Thoracic aorta (tissue), 2 donors: ENCODE data around the gene STRN4. TPM values are rescaled to one million over a fixed set of nuclear protein-coding genes. Genes with fewer than 3 reads are reported as not detected.

Experiments
- ATAC-seq: fragments of 150-250 bp; one replicate; pipeline ENCODE4 v1.8.0; 2017; ENCODE audit warnings: low read depth; ENCODE audit not compliant: insufficient number of reproducible peaks, low FRiP score
- DNase-seq: peaks from one replicate; pipeline ENCODE4 v3.0.0-alpha.2; 2020; ENCODE audit warnings: low spot score
- H3K27ac ChIP-seq, 2 donors: fragments of 200-600 bp; sonication (generic); 1 replicate in 1 of 2; 2 replicates in 1 of 2; pipeline ENCODE4 v1.5.1; 2016; ENCODE audit warnings: mild to moderate bottlenecking in 2 of 2, moderate library complexity in 2 of 2
- H3K27me3 ChIP-seq: fragments of 200-600 bp; sonication (generic); replicated peaks from 2 replicates; pipeline ENCODE4 v1.6.0; 2016; ENCODE audit warnings: mild to moderate bottlenecking; ENCODE audit not compliant: insufficient read depth
- H3K36me3 ChIP-seq: fragments of 200-600 bp; sonication (generic); one replicate; pipeline ENCODE4 v1.5.1; 2016
- H3K4me1 ChIP-seq, 2 donors: fragments of 200-600 bp; sonication (generic); 1 replicate in 1 of 2; 2 replicates in 1 of 2; pipeline versions ENCODE4 v1.5.1 to v1.6.0; 2016; ENCODE audit warnings: low read depth in 2 of 2, mild to moderate bottlenecking in 1 of 2; ENCODE audit not compliant: control insufficient read depth in 1 of 2
- H3K4me3 ChIP-seq: fragments of 200-600 bp; sonication (generic); 2 replicates; pipeline ENCODE4 v1.5.1; 2016; ENCODE audit warnings: mild to moderate bottlenecking
- H3K9me3 ChIP-seq: fragments of 200-600 bp; sonication (generic); 2 replicates; pipeline ENCODE4 v1.5.1; 2016
- total RNA-seq, 2 donors: library from RNA; depleted of rRNA; stranded (reverse); fragments of >200 nt; gene quantifications; one replicate each; pipeline versions ENCODE4 v1.1.0 to v1.2.3, GENCODE V29; 2016
- TF ChIP-seq, protein P1 (sequence below): fragments of 200-600 bp; sonication (generic); IDR thresholded peaks from one replicate; pipeline ENCODE4 v1.5.1; 2019; ENCODE audit warnings: antibody characterized with exemption

The STRN4 gene
- total RNA-seq, 2 donors from 2014 or later, result 60.9 to 66.7 TPM

DNA sequence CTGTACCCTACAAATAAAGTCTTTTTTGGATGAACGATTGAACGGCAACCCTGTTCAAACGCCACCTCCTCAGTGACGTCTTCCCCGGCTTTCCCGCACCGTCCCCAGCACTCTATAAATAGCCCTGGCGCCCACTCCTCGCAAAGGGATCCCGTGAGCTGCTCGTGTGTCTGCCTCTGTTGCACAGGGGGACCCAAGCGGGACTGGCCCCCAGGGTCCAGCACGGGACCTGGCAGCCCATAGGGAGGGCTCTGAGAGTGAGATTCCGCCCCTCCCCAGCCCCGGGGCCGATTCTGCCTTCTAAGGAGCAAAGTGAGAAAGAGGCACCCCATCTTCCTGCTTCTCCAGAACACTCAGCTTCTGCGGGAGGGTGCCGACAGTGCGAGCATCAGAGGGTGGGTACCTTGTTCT is 8.5 kb downstream of the STRN4 start:
- no peak for DNase-seq
- Histone ChIP-seq H3K27me3 (no peaks in the 10 kb centered on the region), H3K4me3 (no peak overlapping the region), H3K27ac (no peak overlapping the region), H3K36me3 (peaks cover 17% of the 10 kb centered on the region), H3K4me1 (peaks cover 6 to 51% of the 10 kb centered on the region in 2 donors), H3K9me3 (no peaks in the 10 kb centered on the region)
- ATAC-seq, result no peak
- TF ChIP-seq, protein P1, sequence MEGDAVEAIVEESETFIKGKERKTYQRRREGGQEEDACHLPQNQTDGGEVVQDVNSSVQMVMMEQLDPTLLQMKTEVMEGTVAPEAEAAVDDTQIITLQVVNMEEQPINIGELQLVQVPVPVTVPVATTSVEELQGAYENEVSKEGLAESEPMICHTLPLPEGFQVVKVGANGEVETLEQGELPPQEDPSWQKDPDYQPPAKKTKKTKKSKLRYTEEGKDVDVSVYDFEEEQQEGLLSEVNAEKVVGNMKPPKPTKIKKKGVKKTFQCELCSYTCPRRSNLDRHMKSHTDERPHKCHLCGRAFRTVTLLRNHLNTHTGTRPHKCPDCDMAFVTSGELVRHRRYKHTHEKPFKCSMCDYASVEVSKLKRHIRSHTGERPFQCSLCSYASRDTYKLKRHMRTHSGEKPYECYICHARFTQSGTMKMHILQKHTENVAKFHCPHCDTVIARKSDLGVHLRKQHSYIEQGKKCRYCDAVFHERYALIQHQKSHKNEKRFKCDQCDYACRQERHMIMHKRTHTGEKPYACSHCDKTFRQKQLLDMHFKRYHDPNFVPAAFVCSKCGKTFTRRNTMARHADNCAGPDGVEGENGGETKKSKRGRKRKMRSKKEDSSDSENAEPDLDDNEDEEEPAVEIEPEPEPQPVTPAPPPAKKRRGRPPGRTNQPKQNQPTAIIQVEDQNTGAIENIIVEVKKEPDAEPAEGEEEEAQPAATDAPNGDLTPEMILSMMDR, result no peak

DNA sequence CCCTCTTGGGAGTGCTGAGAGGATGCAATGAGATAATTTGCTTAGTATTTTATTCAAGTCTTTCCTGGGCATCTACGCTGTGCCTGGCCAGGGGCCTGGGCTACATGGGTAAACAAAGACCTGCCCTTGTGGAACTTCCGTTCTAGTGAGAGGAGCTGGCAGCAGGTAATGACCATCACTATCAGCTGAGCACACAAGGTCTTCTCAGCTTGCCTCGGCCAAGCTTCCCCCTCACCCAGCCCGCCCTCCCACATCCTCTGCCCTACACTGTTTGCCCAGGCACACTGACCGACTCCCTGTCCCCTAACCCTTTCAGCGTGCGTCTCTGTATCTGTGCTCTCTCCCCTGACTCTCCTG is 9.0 kb downstream of the STRN4 start:
- Histone ChIP-seq H3K27ac (no peak overlapping the region), H3K4me3 (no peak overlapping the region), H3K36me3 (peaks cover 20% of the 10 kb centered on the region), H3K4me1 (peaks cover 6 to 51% of the 10 kb centered on the region in 2 donors), H3K9me3 (no peaks in the 10 kb centered on the region), H3K27me3 (no peaks in the 10 kb centered on the region)
- TF ChIP-seq, protein P1, result no peak
- ATAC-seq (no peak), DNase-seq (no peak)

DNA sequence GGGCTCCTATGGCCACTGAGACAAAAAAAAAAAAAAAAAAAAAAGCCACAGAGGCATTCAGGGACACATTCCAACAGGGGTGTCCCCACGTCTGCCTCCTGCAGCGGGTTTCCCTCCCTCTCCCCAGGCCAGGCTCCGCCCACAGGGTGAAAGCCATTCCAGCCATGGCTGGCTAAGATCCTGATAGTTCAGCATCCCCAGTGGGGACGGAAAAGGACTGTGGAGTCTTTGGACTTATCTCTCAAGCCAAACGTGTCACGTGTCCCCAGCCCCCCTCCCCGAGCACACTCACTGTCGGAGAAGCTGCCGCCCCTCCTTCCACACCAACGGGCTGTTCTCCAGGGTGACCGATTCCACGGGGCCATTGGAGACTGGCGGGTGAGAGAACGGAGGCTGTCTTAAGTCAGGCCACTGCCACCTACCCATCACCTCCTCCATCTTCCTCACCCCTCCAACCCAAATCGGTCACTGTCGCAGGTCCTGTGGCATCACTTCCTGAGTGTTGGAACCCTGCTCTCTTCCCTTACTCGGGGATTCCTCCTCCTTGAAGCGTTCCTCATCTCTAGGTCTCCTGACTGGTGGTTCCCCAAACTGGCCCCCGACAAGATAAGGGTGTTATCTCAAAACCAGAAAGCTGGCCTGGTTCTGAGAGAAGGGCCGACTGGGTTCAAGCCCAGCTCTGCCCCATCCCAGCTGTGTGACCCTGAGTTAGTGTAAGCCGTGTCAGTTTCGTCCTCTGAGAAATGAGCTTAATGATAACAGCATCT is 9.5 kb downstream of the STRN4 start:
- no peak for DNase-seq
- peaks cover 20% of the 10 kb centered on the region for H3K36me3 ChIP-seq
- peaks cover 6 to 51% of the 10 kb centered on the region in 2 donors for H3K4me1 ChIP-seq

DNA sequence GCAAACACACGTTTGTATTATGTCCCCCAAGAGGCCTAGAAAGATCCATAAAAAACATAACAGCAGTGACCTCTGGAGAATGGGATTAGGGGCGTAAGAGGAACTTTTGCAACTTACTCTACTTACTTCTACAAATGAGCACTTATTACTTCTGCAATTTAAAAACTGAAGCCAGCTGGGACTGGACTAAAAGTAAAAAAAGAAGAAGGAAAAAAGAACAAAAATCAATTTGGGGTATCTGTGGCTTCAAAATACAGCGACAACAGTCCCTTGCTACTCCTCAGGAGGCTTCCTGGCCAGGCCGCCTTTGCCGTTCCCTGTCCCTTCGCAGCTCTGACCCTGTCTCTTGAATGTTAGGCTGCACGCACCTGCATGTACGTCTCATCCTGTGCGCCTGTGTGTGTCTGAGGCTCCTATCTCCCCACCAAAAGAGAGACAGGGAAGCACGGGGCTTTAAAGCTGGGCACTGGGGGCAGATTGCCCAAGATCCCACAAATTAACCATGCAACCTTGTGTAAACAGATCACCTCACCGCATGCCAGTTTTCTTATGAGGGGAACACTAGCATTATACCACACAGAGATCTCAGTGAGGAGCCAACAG is 12.5 kb downstream of the STRN4 start:
- H3K27ac ChIP-seq, result peak overlapping the region in 1 of 2 donors; percentile 25
- no peaks in the 10 kb centered on the region for H3K9me3 ChIP-seq
- TF ChIP-seq, protein P1, result no peak
- no peak for ATAC-seq
- no peak overlapping the region for H3K4me3 ChIP-seq
- no peaks in the 10 kb centered on the region for H3K27me3 ChIP-seq
- DNase-seq, result no peak
- peaks cover 39% of the 10 kb centered on the region for H3K36me3 ChIP-seq
- H3K4me1 ChIP-seq, result peaks cover 0 to 28% of the 10 kb centered on the region in 2 donors

More for the DNA sequence above, 9.5 kb downstream of the STRN4 start:
- H3K27ac ChIP-seq, result peak overlapping the region in 1 of 2 donors; percentile 47
- no peaks in the 10 kb centered on the region for H3K9me3 ChIP-seq
- TF ChIP-seq, protein P1, result no peak
- no peak overlapping the region for H3K4me3 ChIP-seq
- H3K27me3 ChIP-seq, result no peaks in the 10 kb centered on the region
- peak; percentile 51 for ATAC-seq

DNA sequence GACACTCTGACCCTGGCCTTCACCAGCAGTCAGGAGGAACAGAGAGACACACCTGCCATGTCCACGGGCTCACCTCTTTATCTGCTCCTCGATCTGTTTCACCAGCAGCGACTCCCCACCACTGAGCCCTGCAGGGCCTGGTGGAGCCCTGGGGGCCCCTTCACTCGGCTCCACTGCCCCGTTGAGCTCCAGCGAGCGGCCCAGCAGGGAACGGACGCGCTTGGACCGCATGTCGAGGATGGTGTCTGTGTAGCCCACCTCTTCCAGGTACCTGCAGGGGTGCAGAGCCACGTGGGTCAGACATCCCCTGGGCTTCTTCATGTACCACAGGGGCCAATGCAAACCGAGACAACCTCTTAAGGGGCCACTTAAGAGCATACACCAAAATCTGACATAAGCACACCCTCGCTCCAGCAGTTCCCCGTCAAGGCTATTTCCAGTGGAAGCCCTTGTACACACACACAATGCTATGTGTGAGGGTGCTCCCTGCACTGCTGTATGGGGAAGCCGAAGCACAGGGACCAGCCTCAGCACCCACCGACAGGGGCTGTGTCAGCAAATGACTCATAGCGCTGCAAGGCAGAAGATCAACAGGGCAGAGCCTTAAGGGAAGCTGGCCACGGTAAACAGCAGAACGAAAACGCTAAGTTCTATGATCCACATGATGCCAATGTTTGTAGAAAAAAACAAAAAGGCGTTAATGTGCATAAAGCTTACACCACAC is 13.1 kb downstream of the STRN4 start:
- Histone ChIP-seq H3K4me3 (no peak overlapping the region), H3K27ac (peak overlapping the region in 1 of 2 donors; percentile 25), H3K4me1 (peaks cover 0 to 22% of the 10 kb centered on the region in 2 donors), H3K27me3 (no peaks in the 10 kb centered on the region), H3K36me3 (peaks cover 44% of the 10 kb centered on the region), H3K9me3 (no peaks in the 10 kb centered on the region)
- no peak for DNase-seq
- ATAC-seq, result no peak
- TF ChIP-seq, protein P1, result no peak
